ENCODE data around the gene ZDHHC4. TPM values are rescaled to one million over a fixed set of nuclear protein-coding genes. Genes with fewer than 3 reads are reported as not detected.

Gene ZDHHC4
- total and polyA plus RNA-seq, 2 of the 8 experiments (the other 6 are each of a cell fraction or from before 2014, with no cell fraction given): 50.2 to 171 TPM

DNA sequence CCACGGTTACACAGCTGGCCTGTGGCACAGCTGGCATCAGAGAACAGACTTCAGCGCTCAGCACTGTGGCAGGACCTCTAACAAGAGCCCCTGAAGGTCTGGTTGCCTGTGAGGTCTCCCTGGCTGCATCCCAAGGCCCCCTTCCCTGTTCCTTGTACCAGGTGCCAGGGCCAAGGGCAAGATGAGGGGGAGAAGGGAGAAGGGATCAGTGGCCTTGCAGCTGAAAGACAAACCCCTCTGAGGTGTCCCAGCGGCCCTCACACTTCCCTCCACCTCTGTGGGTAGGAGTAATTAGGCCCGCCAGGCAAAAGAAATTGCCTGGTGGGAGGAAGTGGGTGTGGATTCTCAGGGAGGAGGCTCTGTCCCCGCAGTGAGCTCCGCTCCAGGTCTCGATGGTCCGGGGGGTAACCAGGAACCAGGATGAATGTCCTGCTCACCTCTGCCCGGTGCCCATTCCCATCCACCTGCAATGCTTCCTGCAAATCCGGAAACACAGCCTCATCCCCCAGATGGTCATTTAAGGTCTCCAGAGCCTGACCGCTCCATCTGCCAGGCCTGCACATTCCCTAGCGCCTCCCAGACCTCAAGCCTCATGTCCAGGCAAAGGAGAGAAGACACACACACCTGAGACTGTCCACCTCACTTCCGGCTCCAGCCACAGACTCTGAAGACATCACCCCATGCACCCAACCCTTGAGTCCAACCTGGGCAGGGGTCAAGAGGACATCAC, 48.7 kb upstream of the ZDHHC4 start:
- Histone ChIP-seq H4K8ac (ENCODE audit: extremely low read depth, insufficient read depth, low read length) (no peak overlapping the region), H2BK20ac (ENCODE audit: low read length) (no peak overlapping the region), H2BK12ac (ENCODE audit: low read depth, low read length) (0 out of 2 replicates have a peak overlapping the region, but pooled peaks have one; percentile 80), H4K91ac (replicated peaks; ENCODE audit: insufficient read length, low read length) (no peak overlapping the region), H3K4me2 (ENCODE audit: insufficient read depth in 1 of 2, low read depth in 2 of 2, low read length in 2 of 2) (no peak overlapping the region), H3K9ac (replicated peaks in 1 of 4; ENCODE audit: extremely low read depth in 1 of 4, low read depth in 3 of 4, low read length in 3 of 4) (no peak overlapping the region), H2BK120ac (replicated peaks; ENCODE audit: low read depth, low read length) (no peak overlapping the region), H3K9me3 (ENCODE audit: insufficient read depth in 2 of 2, low read depth in 1 of 2, low read length in 1 of 2) (no peaks in the 10 kb centered on the region), H3K23me2 (ENCODE audit: low read depth, low read length) (peaks cover 19% of the 10 kb centered on the region; the same call in 1 of the 2 replicates), H3K4me1 (replicated peaks in 1 of 4; ENCODE audit: control insufficient read depth in 3 of 4, insufficient read depth in 4 of 4, low read length in 3 of 4) (peaks cover 0 to 14% (median 10%) of the 10 kb centered on the region in 4 experiments; a peak in 4 of 7 replicates), H3K23ac (ENCODE audit: insufficient read length) (no peak overlapping the region), H2AFZ (ENCODE audit: low read length) (no peak overlapping the region), H2BK15ac (ENCODE audit: low read length) (peak overlapping the region; percentile 81; the same call in 1 of the 2 replicates), H3K4ac (replicated peaks; ENCODE audit: insufficient read length, low read depth, low read length) (no peak overlapping the region), H2BK5ac (ENCODE audit: low read depth, low read length) (no peak overlapping the region), H3K79me1 (ENCODE audit: low read depth, low read length) (no peaks in the 10 kb centered on the region; the same call in 1 of the 2 replicates), H3K27me3 (replicated peaks in 1 of 4; ENCODE audit: control insufficient read depth in 3 of 4, extremely low read depth in 1 of 4, insufficient read depth in 3 of 4, low read length in 3 of 4) (peaks cover 7 to 62% (median 51%) of the 10 kb centered on the region in 4 experiments), H3K4me3 (ENCODE audit: extremely low read depth in 1 of 4, insufficient read depth in 2 of 4, low read depth in 3 of 4, low read length in 4 of 4) (no peak overlapping the region), H4K5ac (ENCODE audit: insufficient read length, low read depth, low read length) (no peak overlapping the region), H3K27ac (ENCODE audit: low read depth, low read length) (no peak overlapping the region), H3K14ac (ENCODE audit: insufficient read length) (no peak overlapping the region), H3K18ac (ENCODE audit: extremely low read depth, low read length) (no peak overlapping the region), H3K36me3 (ENCODE audit: control insufficient read depth in 2 of 4, insufficient read depth in 4 of 4, low read length in 3 of 4) (no peaks in the 10 kb centered on the region), H3K79me2 (ENCODE audit: control insufficient read depth in 1 of 2, insufficient read depth in 2 of 2, low read length in 2 of 2) (no peaks in the 10 kb centered on the region), H4K20me1 (replicated peaks in 1 of 2; ENCODE audit: control insufficient read depth in 1 of 2, insufficient read depth in 2 of 2, low read length in 2 of 2) (peaks cover 0 to 8% of the 10 kb centered on the region in 2 experiments), H2AK5ac (ENCODE audit: low read depth, low read length) (no peak overlapping the region), H3K56ac (replicated peaks; ENCODE audit: insufficient read length, low read depth, low read length) (no peak overlapping the region)
- FAIRE-seq: no peak
- 85% methylated on average over 10 of the region's 13 CpGs; no CpG with 5 or more reads in 1 of the 2 experiments for WGBS, 2 experiments (ENCODE audit: extremely low coverage in 1 of 2, insufficient coverage in 1 of 2, insufficient read length in 1 of 2, insufficient replicate concordance in 2 of 2, low coverage in 1 of 2, low lambda C conversion rate in 2 of 2, missing lambda C conversion rate in 1 of 2)
- CTCF ChIA-PET (ENCODE audit: partially characterized antibody): interaction anchor here (1.0 to 4.9 kb wide), 3 partner anchors 17 to 71 kb away, joined by 3 to 15 read pairs (median 4); no protein-coding TSS in a partner anchor
- POLR2A ChIA-PET (ENCODE audit: partially characterized antibody): interaction anchor here (1.0 kb wide), 1 partner anchor 45 kb away, joined by 4 read pairs; no protein-coding TSS in a partner anchor
- no peak for DNase-seq (ENCODE audit: low read depth in 1 of 2, low spot score in 2 of 2)
- TF ChIP-seq, protein P1, sequence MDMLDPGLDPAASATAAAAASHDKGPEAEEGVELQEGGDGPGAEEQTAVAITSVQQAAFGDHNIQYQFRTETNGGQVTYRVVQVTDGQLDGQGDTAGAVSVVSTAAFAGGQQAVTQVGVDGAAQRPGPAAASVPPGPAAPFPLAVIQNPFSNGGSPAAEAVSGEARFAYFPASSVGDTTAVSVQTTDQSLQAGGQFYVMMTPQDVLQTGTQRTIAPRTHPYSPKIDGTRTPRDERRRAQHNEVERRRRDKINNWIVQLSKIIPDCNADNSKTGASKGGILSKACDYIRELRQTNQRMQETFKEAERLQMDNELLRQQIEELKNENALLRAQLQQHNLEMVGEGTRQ (IDR thresholded peaks at IDR 0.05; ENCODE audit: low read length): no peak

Data from H1 (cell line).